SK-N-SH (cell line): ENCODE measurements around the gene CYTH3. TPM values are rescaled to one million over a fixed set of nuclear protein-coding genes. Genes with fewer than 3 reads are reported as not detected.

Experiments used
- CTCF ChIA-PET: fragments of 300-600, 350-600 bp; formaldehyde crosslinking; extraction: SDS; loops from one replicate; lab custom pipeline; 2021; lab: Yijun Ruan, JAX
- POLR2A ChIA-PET: fragments of 350-600 bp; sonication (Branson Sonifier 250); formaldehyde crosslinking; extraction: SDS; loops from one replicate; lab custom pipeline; 2020; ENCODE audit warnings: antibody characterized with exemption, inconsistent platforms; lab: Yijun Ruan, JAX
- DNase-seq: peaks from one replicate; pipeline ENCODE4 v3.0.0; 2012
- H2AFZ ChIP-seq: fragments of 200-600 bp; sonication (generic); 2 replicates; pipeline ENCODE4 v1.8.1; 2016; ENCODE audit warnings: antibody characterized with exemption, mild to moderate bottlenecking, low read depth
- H3F3A ChIP-seq: fragments of 200-600 bp; sonication (generic); replicated peaks from 2 replicates; pipeline ENCODE3; 2016; ENCODE audit warnings: antibody characterized with exemption, mild to moderate bottlenecking; ENCODE audit not compliant: insufficient read depth
- H3K27ac ChIP-seq, 2 experiments: fragments of 200-500 bp in 1 of 2; fragments of 200-600 bp in 1 of 2; sonication (Bioruptor generic) in 1 of 2; sonication (generic), shearing (Covaris generic) in 1 of 2; 2 replicates each; pipeline versions ENCODE4 v1.5.1 to v1.6.1; 2014 to 2016; ENCODE audit warnings: low read depth in 2 of 2, inconsistent platforms in 1 of 2, low read length in 1 of 2, mild to moderate bottlenecking in 1 of 2, mixed read lengths in 1 of 2
- H3K27me3 ChIP-seq: fragments of 200-600 bp; sonication (generic), shearing (Covaris generic); 2 replicates; pipeline ENCODE4 v1.6.1; 2016; ENCODE audit warnings: mixed run types; ENCODE audit not compliant: insufficient read depth
- H3K36me3 ChIP-seq, 2 experiments: fragments of 200-500 bp in 1 of 2; fragments of 200-600 bp in 1 of 2; sonication (Bioruptor generic) in 1 of 2; sonication (generic) in 1 of 2; replicated peaks in 1 of 2; 2 replicates each; pipeline versions ENCODE3 to v1.5.1; 2014 to 2016; ENCODE audit warnings: low read length in 1 of 2, mild to moderate bottlenecking in 1 of 2; ENCODE audit not compliant: insufficient read depth in 2 of 2, control insufficient read depth in 1 of 2
- H3K4me1 ChIP-seq, 2 experiments: fragments of 200-500 bp in 1 of 2; fragments of 200-600 bp in 1 of 2; sonication (Bioruptor generic) in 1 of 2; sonication (generic), shearing (Covaris generic) in 1 of 2; 2 replicates each; pipeline versions ENCODE4 v1.5.1 to v1.6.1; 2014 to 2016; ENCODE audit warnings: low read depth in 1 of 2, low read length in 1 of 2, mixed run types in 1 of 2; ENCODE audit not compliant: insufficient read depth in 2 of 2, control insufficient read depth in 1 of 2
- H3K4me2 ChIP-seq: fragments of 200-600 bp; sonication (generic), shearing (Covaris generic); 2 replicates; pipeline ENCODE4 v1.6.1; 2017; ENCODE audit warnings: mixed run types
- H3K4me3 ChIP-seq, 2 experiments: fragments of 200-500 bp in 1 of 2; fragments of 200-600 bp in 1 of 2; sonication (Bioruptor generic) in 1 of 2; sonication (generic), shearing (Covaris generic) in 1 of 2; 2 replicates each; pipeline versions ENCODE4 v1.5.1 to v1.8.1; 2014 to 2016; ENCODE audit warnings: low read depth in 2 of 2, inconsistent platforms in 1 of 2, low read length in 1 of 2, mild to moderate bottlenecking in 1 of 2, mixed read lengths in 1 of 2, moderate library complexity in 1 of 2
- H3K79me2 ChIP-seq: fragments of 200-600 bp; sonication (generic); 2 replicates; pipeline ENCODE4 v1.8.1; 2017; ENCODE audit warnings: mild to moderate bottlenecking; ENCODE audit not compliant: insufficient read depth
- H3K9ac ChIP-seq: fragments of 200-600 bp; sonication (generic); 2 replicates; pipeline ENCODE4 v1.6.1; 2017; ENCODE audit warnings: mixed run types
- H3K9me2 ChIP-seq: fragments of 200-600 bp; sonication (generic); 2 replicates; pipeline ENCODE4 v1.6.1; 2017; ENCODE audit warnings: mixed run types
- H3K9me3 ChIP-seq: fragments of 200-600 bp; sonication (generic); 2 replicates; pipeline ENCODE4 v1.6.1; 2017; ENCODE audit warnings: mixed run types, mild to moderate bottlenecking, moderate library complexity
- H4K20me1 ChIP-seq: fragments of 200-600 bp; sonication (generic); 2 replicates; pipeline ENCODE4 v1.6.1; 2017; ENCODE audit warnings: mild to moderate bottlenecking, mixed run types; ENCODE audit not compliant: insufficient read depth
- CHD2 ChIP-seq: fragments of 150-350 bp; IDR thresholded peaks from 2 replicates; pipeline ENCODE4 v1.6.1; 2018; ENCODE audit warnings: low read length; ENCODE audit not compliant: partially characterized antibody
- EP300 ChIP-seq, 2 experiments: IDR thresholded peaks; 2 replicates each; pipeline versions ENCODE4 v1.4.0 to v1.6.1; 2012; ENCODE audit warnings: borderline replicate concordance in 1 of 2, low read depth in 1 of 2, low read length in 1 of 2
- FOSL2 ChIP-seq: IDR thresholded peaks from 2 replicates; pipeline ENCODE4 v1.4.0; 2012; ENCODE audit warnings: low read depth, mild to moderate bottlenecking, moderate library complexity, borderline replicate concordance
- FOXJ3 ChIP-seq: sonication (generic); formaldehyde crosslinking; IDR thresholded peaks from 2 replicates; pipeline ENCODE4 v1.5.1; 2020; ENCODE audit warnings: mild to moderate bottlenecking, missing genetic modification reagents
- GATA2 ChIP-seq: sonication (generic); formaldehyde crosslinking; IDR thresholded peaks from 2 replicates; pipeline ENCODE4 v1.5.0; 2020; ENCODE audit warnings: mild to moderate bottlenecking, missing genetic modification reagents
- JUND ChIP-seq: IDR thresholded peaks from 2 replicates; pipeline ENCODE4 v1.4.0; 2012
- MXI1 ChIP-seq: IDR thresholded peaks from 2 replicates; pipeline ENCODE4 v1.6.1; 2012; ENCODE audit warnings: mild to moderate bottlenecking, low read depth, low read length, improper control_type of control experiment
- NFIC ChIP-seq: IDR thresholded peaks from 2 replicates; pipeline ENCODE4 v1.4.0; 2012; ENCODE audit warnings: borderline replicate concordance
- POLR2AphosphoS5 ChIP-seq: IDR thresholded peaks from 2 replicates; pipeline ENCODE4 v1.6.1; 2012; ENCODE audit warnings: low read depth, low read length
- RAD21 ChIP-seq: IDR thresholded peaks from 2 replicates; pipeline ENCODE4 v1.6.1; 2012; ENCODE audit warnings: mild to moderate bottlenecking, low read length
- RCOR1 ChIP-seq: fragments of 150-350 bp; IDR thresholded peaks from 2 replicates; pipeline ENCODE4 v1.6.1; 2017; ENCODE audit warnings: antibody characterized with exemption, low read length
- RXRA ChIP-seq: IDR thresholded peaks from 2 replicates; pipeline ENCODE4 v1.4.0; 2012; ENCODE audit warnings: low read depth, mild to moderate bottlenecking, borderline replicate concordance
- SIN3A ChIP-seq: IDR thresholded peaks from 2 replicates; pipeline ENCODE4 v1.6.1; 2012; ENCODE audit warnings: low read depth, mild to moderate bottlenecking, low read length, moderate library complexity, borderline replicate concordance
- SMC3 ChIP-seq: IDR thresholded peaks from 2 replicates; pipeline ENCODE4 v1.6.1; 2012; ENCODE audit warnings: low read depth, low read length, improper control_type of control experiment
- TAF1 ChIP-seq: IDR thresholded peaks from 2 replicates; pipeline ENCODE4 v1.6.1; 2012; ENCODE audit warnings: low read depth, mild to moderate bottlenecking, low read length, moderate library complexity, borderline replicate concordance
- TCF12 ChIP-seq: IDR thresholded peaks from 2 replicates; pipeline ENCODE4 v1.4.0; 2012
- TEAD4 ChIP-seq: IDR thresholded peaks from 2 replicates; pipeline ENCODE4 v1.4.0; 2012; ENCODE audit warnings: mild to moderate bottlenecking, borderline replicate concordance; ENCODE audit not compliant: insufficient read depth
- WGBS: methylation state at CpG from one replicate; pipeline ENCODE4 v1.1.6; 2017; ENCODE audit warnings: low lambda C conversion rate; 5-methylcytosine and 5-hydroxymethylcytosine counted together
- polyA plus RNA-seq, 3 experiments: library from polyadenylated mRNA; depleted of rRNA; stranded (reverse); fragments of >200 nt; gene quantifications; 2 replicates each; pipeline ENCODE4 v1.2.3, GENCODE V29; 2012
- TF ChIP-seq, protein P1 (sequence below): IDR thresholded peaks from 2 replicates; pipeline ENCODE4 v1.6.1; 2012; ENCODE audit warnings: mild to moderate bottlenecking, low read depth, low read length, moderate library complexity
- TF ChIP-seq, protein P2 (sequence below): fragments of 200-600 bp; sonication (generic); IDR thresholded peaks from 2 replicates; pipeline ENCODE4 v1.6.1; 2017; ENCODE audit warnings: antibody characterized with exemption, mild to moderate bottlenecking, moderate library complexity
- TF ChIP-seq, protein P3 (sequence below): IDR thresholded peaks from 2 replicates; pipeline ENCODE4; 2012
- TF ChIP-seq, protein P4 (sequence below): fragments of 150-350 bp; IDR thresholded peaks from 2 replicates; pipeline ENCODE4 v1.6.1; 2017; ENCODE audit warnings: antibody characterized with exemption, low read length, low read depth, borderline replicate concordance

The CYTH3 gene
- polyA plus RNA-seq, 1 of the 3 experiments (the other 2 are of a cell fraction) = 55.1 TPM

DNA sequence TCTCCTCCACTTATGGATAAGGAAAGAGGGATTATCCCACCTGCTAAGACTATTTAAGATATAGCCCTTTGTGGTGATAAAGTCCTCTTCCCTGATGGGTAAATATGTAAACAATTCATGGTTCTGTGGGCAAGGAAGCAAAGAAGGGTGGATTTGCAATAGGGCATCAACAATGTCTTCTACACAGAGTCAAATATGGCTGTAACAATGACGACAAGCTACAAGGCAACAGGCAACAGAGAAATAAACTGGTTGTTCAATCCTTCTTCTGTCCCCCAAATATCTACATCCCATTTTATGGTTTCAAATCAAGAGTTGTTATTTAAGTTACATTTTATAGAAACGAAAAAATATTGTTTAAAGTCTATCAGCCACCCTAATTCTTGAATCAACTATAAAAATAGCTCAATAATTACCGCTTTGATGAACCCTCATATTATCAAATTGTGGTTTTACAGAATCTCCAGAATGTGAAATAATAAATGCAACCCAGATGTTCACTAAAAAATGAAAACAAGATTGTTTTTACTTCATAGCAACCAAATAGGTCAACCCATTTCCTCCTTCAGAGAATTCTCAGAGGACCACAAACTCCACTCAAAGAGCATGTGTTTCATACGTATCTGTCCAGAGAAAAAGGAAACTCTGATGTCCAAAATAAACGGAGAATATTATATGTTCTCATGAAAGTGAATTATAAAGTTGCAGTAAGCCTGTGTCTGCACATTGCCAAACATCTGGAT, 13.8 kb downstream of the CYTH3 start (continued):
- TF ChIP-seq, protein P1, sequence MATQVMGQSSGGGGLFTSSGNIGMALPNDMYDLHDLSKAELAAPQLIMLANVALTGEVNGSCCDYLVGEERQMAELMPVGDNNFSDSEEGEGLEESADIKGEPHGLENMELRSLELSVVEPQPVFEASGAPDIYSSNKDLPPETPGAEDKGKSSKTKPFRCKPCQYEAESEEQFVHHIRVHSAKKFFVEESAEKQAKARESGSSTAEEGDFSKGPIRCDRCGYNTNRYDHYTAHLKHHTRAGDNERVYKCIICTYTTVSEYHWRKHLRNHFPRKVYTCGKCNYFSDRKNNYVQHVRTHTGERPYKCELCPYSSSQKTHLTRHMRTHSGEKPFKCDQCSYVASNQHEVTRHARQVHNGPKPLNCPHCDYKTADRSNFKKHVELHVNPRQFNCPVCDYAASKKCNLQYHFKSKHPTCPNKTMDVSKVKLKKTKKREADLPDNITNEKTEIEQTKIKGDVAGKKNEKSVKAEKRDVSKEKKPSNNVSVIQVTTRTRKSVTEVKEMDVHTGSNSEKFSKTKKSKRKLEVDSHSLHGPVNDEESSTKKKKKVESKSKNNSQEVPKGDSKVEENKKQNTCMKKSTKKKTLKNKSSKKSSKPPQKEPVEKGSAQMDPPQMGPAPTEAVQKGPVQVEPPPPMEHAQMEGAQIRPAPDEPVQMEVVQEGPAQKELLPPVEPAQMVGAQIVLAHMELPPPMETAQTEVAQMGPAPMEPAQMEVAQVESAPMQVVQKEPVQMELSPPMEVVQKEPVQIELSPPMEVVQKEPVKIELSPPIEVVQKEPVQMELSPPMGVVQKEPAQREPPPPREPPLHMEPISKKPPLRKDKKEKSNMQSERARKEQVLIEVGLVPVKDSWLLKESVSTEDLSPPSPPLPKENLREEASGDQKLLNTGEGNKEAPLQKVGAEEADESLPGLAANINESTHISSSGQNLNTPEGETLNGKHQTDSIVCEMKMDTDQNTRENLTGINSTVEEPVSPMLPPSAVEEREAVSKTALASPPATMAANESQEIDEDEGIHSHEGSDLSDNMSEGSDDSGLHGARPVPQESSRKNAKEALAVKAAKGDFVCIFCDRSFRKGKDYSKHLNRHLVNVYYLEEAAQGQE = no peak
- TF ChIP-seq SIN3A (no peak), SMC3 (no peak), NFIC (no peak), FOSL2 (no peak), FOXJ3 (CRISPR knock-in tag) (no peak), GATA2 (CRISPR knock-in tag) (no peak), POLR2AphosphoS5 (peak; percentile 45; the same call in 1 of the 2 replicates), RCOR1 (no peak), RAD21 (no peak), MXI1 (no peak), JUND (no peak)
- TF ChIP-seq, protein P2, sequence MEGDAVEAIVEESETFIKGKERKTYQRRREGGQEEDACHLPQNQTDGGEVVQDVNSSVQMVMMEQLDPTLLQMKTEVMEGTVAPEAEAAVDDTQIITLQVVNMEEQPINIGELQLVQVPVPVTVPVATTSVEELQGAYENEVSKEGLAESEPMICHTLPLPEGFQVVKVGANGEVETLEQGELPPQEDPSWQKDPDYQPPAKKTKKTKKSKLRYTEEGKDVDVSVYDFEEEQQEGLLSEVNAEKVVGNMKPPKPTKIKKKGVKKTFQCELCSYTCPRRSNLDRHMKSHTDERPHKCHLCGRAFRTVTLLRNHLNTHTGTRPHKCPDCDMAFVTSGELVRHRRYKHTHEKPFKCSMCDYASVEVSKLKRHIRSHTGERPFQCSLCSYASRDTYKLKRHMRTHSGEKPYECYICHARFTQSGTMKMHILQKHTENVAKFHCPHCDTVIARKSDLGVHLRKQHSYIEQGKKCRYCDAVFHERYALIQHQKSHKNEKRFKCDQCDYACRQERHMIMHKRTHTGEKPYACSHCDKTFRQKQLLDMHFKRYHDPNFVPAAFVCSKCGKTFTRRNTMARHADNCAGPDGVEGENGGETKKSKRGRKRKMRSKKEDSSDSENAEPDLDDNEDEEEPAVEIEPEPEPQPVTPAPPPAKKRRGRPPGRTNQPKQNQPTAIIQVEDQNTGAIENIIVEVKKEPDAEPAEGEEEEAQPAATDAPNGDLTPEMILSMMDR = no peak

DNA sequence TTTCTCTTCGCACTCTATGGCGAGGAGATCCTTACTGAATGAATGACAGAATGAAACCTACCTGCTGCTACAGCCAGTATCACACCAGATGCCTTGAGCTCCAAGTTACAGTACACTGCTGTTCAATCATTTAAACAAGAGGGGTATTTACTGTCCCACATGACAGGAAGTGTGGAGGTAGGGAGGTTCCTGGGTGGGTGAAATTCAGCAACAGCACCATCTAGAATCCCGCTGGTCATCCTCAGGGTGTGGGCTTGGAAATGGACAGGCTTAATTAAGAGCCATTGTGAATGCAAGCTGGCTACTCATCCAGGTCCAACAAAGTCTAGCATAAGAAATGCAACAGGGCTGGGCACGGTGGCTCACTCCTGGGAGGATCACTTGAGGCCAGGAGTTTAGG, 14.7 kb downstream of the CYTH3 start:
- Histone ChIP-seq H4K20me1 (no peaks in the 10 kb centered on the region), H2AFZ (no peak overlapping the region), H3K9ac (peak overlapping the region; percentile 69; the same call in 1 of the 2 replicates), H3K9me2 (no peaks in the 10 kb centered on the region), H3K4me1 (peaks cover 29 to 72% of the 10 kb centered on the region in 2 experiments), H3K27ac (peak overlapping the region in 1 of 2 experiments; percentile 99; a peak in 2 of 4 replicates), H3K79me2 (peaks cover 92% of the 10 kb centered on the region), H3K4me3 (no peak overlapping the region), H3K9me3 (no peaks in the 10 kb centered on the region), H3K27me3 (no peaks in the 10 kb centered on the region), H3K36me3 (no peaks in the 10 kb centered on the region), H3F3A (peaks cover 71% of the 10 kb centered on the region), H3K4me2 (peak overlapping the region; percentile 56; the same call in 1 of the 2 replicates)
- ChIA-PET POLR2A (no interaction called here), CTCF (no interaction called here)
- WGBS = 95% methylated on average over 4 of the region's 4 CpGs
- no peak for DNase-seq
- no peak for TF ChIP-seq SIN3A
- TF ChIP-seq TCF12 = no peak
- no peak for TF ChIP-seq CHD2
- TF ChIP-seq NFIC = no peak
- TF ChIP-seq, protein P3, sequence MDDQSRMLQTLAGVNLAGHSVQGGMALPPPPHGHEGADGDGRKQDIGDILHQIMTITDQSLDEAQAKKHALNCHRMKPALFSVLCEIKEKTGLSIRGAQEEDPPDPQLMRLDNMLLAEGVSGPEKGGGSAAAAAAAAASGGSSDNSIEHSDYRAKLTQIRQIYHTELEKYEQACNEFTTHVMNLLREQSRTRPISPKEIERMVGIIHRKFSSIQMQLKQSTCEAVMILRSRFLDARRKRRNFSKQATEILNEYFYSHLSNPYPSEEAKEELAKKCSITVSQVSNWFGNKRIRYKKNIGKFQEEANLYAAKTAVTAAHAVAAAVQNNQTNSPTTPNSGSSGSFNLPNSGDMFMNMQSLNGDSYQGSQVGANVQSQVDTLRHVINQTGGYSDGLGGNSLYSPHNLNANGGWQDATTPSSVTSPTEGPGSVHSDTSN = no peak
- TF ChIP-seq RXRA = no peak
- TF ChIP-seq TAF1 = no peak
- TF ChIP-seq TEAD4 = no peak
- TF ChIP-seq GATA2 (CRISPR knock-in tag) = no peak
- TF ChIP-seq RAD21 = no peak
- no peak for TF ChIP-seq POLR2AphosphoS5
- no peak for TF ChIP-seq EP300 (IDR thresholded peaks at IDR 0.05; ENCODE audit: borderline replicate concordance in 1 of 2, low read depth in 1 of 2, low read length in 1 of 2)
- no peak for TF ChIP-seq FOSL2
- TF ChIP-seq RCOR1 = no peak
- TF ChIP-seq, protein P4, sequence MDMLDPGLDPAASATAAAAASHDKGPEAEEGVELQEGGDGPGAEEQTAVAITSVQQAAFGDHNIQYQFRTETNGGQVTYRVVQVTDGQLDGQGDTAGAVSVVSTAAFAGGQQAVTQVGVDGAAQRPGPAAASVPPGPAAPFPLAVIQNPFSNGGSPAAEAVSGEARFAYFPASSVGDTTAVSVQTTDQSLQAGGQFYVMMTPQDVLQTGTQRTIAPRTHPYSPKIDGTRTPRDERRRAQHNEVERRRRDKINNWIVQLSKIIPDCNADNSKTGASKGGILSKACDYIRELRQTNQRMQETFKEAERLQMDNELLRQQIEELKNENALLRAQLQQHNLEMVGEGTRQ = no peak
